WTC11 (cell line): ENCODE results near the gene CSN3. TPM values are rescaled to one million over a fixed set of nuclear protein-coding genes. Genes with fewer than 3 reads are reported as not detected.
A peak's percentile ranks its signal among the peaks of the same experiment; 100 is the strongest.

Experiments
- ATAC-seq: fragments of 200-7000 bp; cut with Tn5 transposase; 2 replicates; pipeline ENCODE4 v1.10.0; 2021; ENCODE audit warnings: mild to moderate bottlenecking, moderate library complexity
- CTCF ChIA-PET: fragments of 300-600 bp; sonication (Branson Sonifier 250); formaldehyde crosslinking; loops from one replicate; lab custom pipeline; 2021; ENCODE audit warnings: antibody characterized with exemption; lab: Charles Lee
- POLR2A ChIA-PET: fragments of 350-600 bp; sonication (Branson Sonifier 250); formaldehyde crosslinking; loops from one replicate; lab custom pipeline; 2021; ENCODE audit warnings: antibody characterized with exemption; lab: Charles Lee
- DNase-seq: peaks from one replicate; pipeline ENCODE4 v3.0.0; 2021; ENCODE audit warnings: low spot score
- H3K27ac Mint-ChIP-seq: 2 replicates; pipeline ENCODE4 v1.8.0; 2021; ENCODE audit warnings: mixed read lengths
- H3K27me3 Mint-ChIP-seq: 2 replicates; pipeline ENCODE4 v1.8.0; 2021; ENCODE audit warnings: low read depth, mild to moderate bottlenecking, moderate library complexity, mixed read lengths
- H3K36me3 Mint-ChIP-seq: 2 replicates; pipeline ENCODE4 v1.8.0; 2021; ENCODE audit warnings: mixed read lengths
- H3K4me1 Mint-ChIP-seq: 2 replicates; pipeline ENCODE4 v1.8.0; 2022; ENCODE audit warnings: mixed read lengths
- H3K4me3 Mint-ChIP-seq: 2 replicates; pipeline ENCODE4 v1.8.0; 2021; ENCODE audit warnings: mild to moderate bottlenecking, moderate library complexity, mixed read lengths
- H3K9me3 Mint-ChIP-seq: 2 replicates; pipeline ENCODE4 v1.8.0; 2021; ENCODE audit warnings: mixed read lengths
- ATF6 ChIP-seq: sonication (generic); formaldehyde crosslinking; IDR thresholded peaks from 2 replicates; pipeline ENCODE4 v1.8.1; 2023; ENCODE audit warnings: mild to moderate bottlenecking, missing genetic modification reagents
- E2F4 ChIP-seq: sonication (generic); formaldehyde crosslinking; IDR thresholded peaks from 2 replicates; pipeline ENCODE4 v1.8.1; 2022; ENCODE audit warnings: low read depth, mild to moderate bottlenecking, moderate library complexity, missing genetic modification reagents, borderline replicate concordance
- E2F5 ChIP-seq: sonication (generic); formaldehyde crosslinking; IDR thresholded peaks from 2 replicates; pipeline ENCODE4 v1.8.1; 2022; ENCODE audit warnings: mild to moderate bottlenecking, moderate library complexity, missing genetic modification reagents
- ERG ChIP-seq: fragments of 250-450 bp; sonication (Bioruptor Pico); IDR thresholded peaks from 2 replicates; pipeline ENCODE4 v1.8.0; 2021; ENCODE audit warnings: mild to moderate bottlenecking
- ESRRA ChIP-seq: sonication (generic); formaldehyde crosslinking; IDR thresholded peaks from 2 replicates; pipeline ENCODE4 v1.8.1; 2022; ENCODE audit warnings: mild to moderate bottlenecking, missing genetic modification reagents, borderline replicate concordance
- FOXP1 ChIP-seq: sonication (generic); formaldehyde crosslinking; IDR thresholded peaks from 2 replicates; pipeline ENCODE4 v1.8.0; 2022; ENCODE audit warnings: missing genetic modification reagents, mild to moderate bottlenecking, moderate library complexity, borderline replicate concordance
- GRHL2 ChIP-seq: fragments of 250-450 bp; sonication (Bioruptor Pico); IDR thresholded peaks from 2 replicates; pipeline ENCODE4 v1.8.0; 2022; ENCODE audit warnings: mild to moderate bottlenecking, moderate library complexity; ENCODE audit not compliant: insufficient replicate concordance, severe bottlenecking
- NR3C1 ChIP-seq: sonication (generic); formaldehyde crosslinking; conservative IDR thresholded peaks from 2 replicates; pipeline ENCODE4 v1.8.1; 2023; ENCODE audit warnings: low read depth, mild to moderate bottlenecking, missing genetic modification reagents
- PREB ChIP-seq: sonication (generic); formaldehyde crosslinking; IDR thresholded peaks from 2 replicates; pipeline ENCODE4 v1.8.1; 2022; ENCODE audit warnings: mild to moderate bottlenecking, missing genetic modification reagents, moderate library complexity, borderline replicate concordance
- SMAD3 ChIP-seq: sonication (generic); formaldehyde crosslinking; IDR thresholded peaks from 2 replicates; pipeline ENCODE4 v1.8.0; 2022; ENCODE audit warnings: missing genetic modification reagents, mild to moderate bottlenecking, borderline replicate concordance
- SMAD4 ChIP-seq: sonication (generic); formaldehyde crosslinking; IDR thresholded peaks from 2 replicates; pipeline ENCODE4 v1.8.0; 2022; ENCODE audit warnings: mild to moderate bottlenecking, missing genetic modification reagents
- SOX15 ChIP-seq: fragments of 250-450 bp; sonication (Bioruptor Pico); IDR thresholded peaks from 2 replicates; pipeline ENCODE4 v1.9.0; 2021; ENCODE audit warnings: mild to moderate bottlenecking
- TCF7 ChIP-seq: sonication (generic); formaldehyde crosslinking; IDR thresholded peaks from 2 replicates; pipeline ENCODE4 v1.8.0; 2022; ENCODE audit warnings: mild to moderate bottlenecking, low read depth, missing genetic modification reagents, moderate library complexity
- ZNF138 ChIP-seq: sonication (generic); formaldehyde crosslinking; conservative IDR thresholded peaks from 2 replicates; pipeline ENCODE4 v1.8.1; 2022; ENCODE audit warnings: mild to moderate bottlenecking, moderate library complexity, missing genetic modification reagents
- ZNF317 ChIP-seq: sonication (generic); formaldehyde crosslinking; IDR thresholded peaks from 2 replicates; pipeline ENCODE4 v1.8.1; 2023; ENCODE audit warnings: low read depth, mild to moderate bottlenecking, moderate library complexity, missing genetic modification reagents, borderline replicate concordance
- ZNF416 ChIP-seq: fragments of 250-450 bp; sonication (Bioruptor Pico); IDR thresholded peaks from 2 replicates; pipeline ENCODE4 v1.9.0; 2021; ENCODE audit warnings: mild to moderate bottlenecking, inconsistent platforms
- total RNA-seq: library from RNA; stranded (reverse); gene quantifications from 3 replicates; pipeline ENCODE4 v1.2.3, GENCODE V29; 2021

The CSN3 gene
- total RNA-seq, 1 experiment from 2014 or later: not detected

- TF ChIP-seq ATF6 (CRISPR knock-in tag) (no peak), SMAD4 (CRISPR knock-in tag) (no peak), SOX15 (CRISPR knock-in tag) (no peak), PREB (CRISPR knock-in tag) (no peak), ERG (CRISPR knock-in tag) (no peak)
- TF ChIP-seq, all 79 proteins: peak for 0
These were observed 9.0 kb downstream of the CSN3 start (continued) for GRCh38 chr4:70251250-70251944.

GRCh38 chr4:70251945-70252277 is 9.5 kb downstream of the CSN3 start:
- CTCF ChIA-PET: no interaction called here
- no peaks in the 10 kb centered on the region for H3K27me3 Mint-ChIP-seq
- DNase-seq (no peak), ATAC-seq (no peak)
- POLR2A ChIA-PET: no interaction called here
- no peak overlapping the region for H3K27ac Mint-ChIP-seq
- TF ChIP-seq NR3C1 (CRISPR knock-in tag) (no peak), SMAD3 (CRISPR knock-in tag) (no peak), FOXP1 (CRISPR knock-in tag) (no peak), ZNF317 (CRISPR knock-in tag) (no peak), E2F5 (CRISPR knock-in tag) (no peak)
- H3K4me3 Mint-ChIP-seq: no peak overlapping the region
- no peaks in the 10 kb centered on the region for H3K36me3 Mint-ChIP-seq
- H3K4me1 Mint-ChIP-seq: no peaks in the 10 kb centered on the region
- H3K9me3 Mint-ChIP-seq: no peaks in the 10 kb centered on the region

GRCh38 chr4:70269674-70270073 is 27.3 kb downstream of the CSN3 start:
- Mint-ChIP-seq H3K27me3 (no peaks in the 10 kb centered on the region), H3K4me3 (no peak overlapping the region), H3K27ac (no peak overlapping the region), H3K36me3 (no peaks in the 10 kb centered on the region), H3K4me1 (no peaks in the 10 kb centered on the region), H3K9me3 (no peaks in the 10 kb centered on the region)
- DNase-seq (no peak), ATAC-seq (peak; percentile 44; the same call in 1 of the 2 replicates)
- no peak for TF ChIP-seq ZNF416 (CRISPR knock-in tag)
- no peak for TF ChIP-seq E2F4 (CRISPR knock-in tag)
- TF ChIP-seq GRHL2 (CRISPR knock-in tag): no peak
- no peak for TF ChIP-seq TCF7 (CRISPR knock-in tag)
- no peak for TF ChIP-seq ZNF138 (CRISPR knock-in tag)
- TF ChIP-seq SMAD4 (CRISPR knock-in tag): no peak
- no peak for TF ChIP-seq ESRRA (CRISPR knock-in tag)
- ChIA-PET POLR2A (no interaction called here), CTCF (interaction anchor here (0.7 to 1.2 kb wide), 11 partner anchors 9 to 446 kb away, joined by 3 to 6 read pairs (median 3); no protein-coding TSS in a partner anchor)
